HG03442 (cell line): ENCODE measurements around the gene CCDC68.

Experiments
- ATAC-seq: cut with Tn5 transposase; IDR thresholded peaks from one replicate; pipeline ENCODE4 v1.9.1; 2021; ENCODE audit warnings: mild to moderate bottlenecking, moderate library complexity; ENCODE audit not compliant: unreplicated experiment

CCDC68 gene

GRCh38 chr18:54961868-54962267 lies 2.6 kb upstream of the CCDC68 start:
- ATAC-seq = no peak

DNA sequence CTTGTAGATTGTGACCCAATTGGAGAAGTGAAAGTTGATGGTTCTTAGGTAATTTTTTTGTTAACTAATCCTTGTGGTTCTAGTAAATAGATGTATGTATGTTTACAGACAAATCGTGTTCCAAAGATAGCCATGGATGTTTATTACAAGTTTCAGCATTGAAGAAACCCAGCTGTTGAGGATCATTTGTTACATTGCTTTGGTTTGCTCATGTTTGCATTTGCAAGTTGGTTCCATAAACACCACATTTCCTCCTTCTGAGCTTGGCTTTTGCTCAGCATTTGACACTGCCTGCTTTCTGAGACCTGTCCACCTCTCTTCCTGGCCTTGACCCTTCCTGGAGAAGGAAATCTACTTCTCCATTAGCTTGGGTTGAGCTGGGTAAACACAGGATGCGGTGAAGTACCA lies 1.8 kb upstream of the CCDC68 start:
- ATAC-seq = no peak

- no peak for ATAC-seq
Observed at GRCh38 chr18:54960197-54960596, 936 bp upstream of the CCDC68 start.

GRCh38 chr18:54957996-54958395 lies 1.3 kb downstream of the CCDC68 start:
- no peak for ATAC-seq

DNA sequence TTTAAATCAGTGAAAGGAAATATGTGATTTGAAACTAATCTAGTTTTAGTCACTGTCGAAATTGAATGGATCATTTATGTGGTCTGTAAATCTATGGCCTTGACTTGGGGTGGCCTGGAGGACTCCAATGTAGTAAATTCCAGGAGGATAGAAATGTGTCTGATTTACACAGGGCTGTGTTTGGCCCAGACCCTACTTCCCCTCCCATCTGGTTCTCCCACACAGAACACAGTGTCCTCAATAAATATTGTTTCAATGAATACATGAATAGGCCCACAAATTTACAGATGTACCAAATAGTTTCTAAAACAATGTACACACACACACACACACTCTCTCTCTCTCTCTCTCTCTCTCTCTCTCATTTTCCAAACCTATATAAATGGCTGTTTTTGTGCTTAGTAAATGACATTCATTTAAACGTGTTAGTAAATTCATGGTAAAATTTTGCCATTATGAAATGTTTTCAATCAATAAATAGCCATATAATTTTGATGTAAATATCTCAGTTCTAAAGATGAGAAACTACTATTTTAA lies 1.9 kb downstream of the CCDC68 start:
- no peak for ATAC-seq

DNA sequence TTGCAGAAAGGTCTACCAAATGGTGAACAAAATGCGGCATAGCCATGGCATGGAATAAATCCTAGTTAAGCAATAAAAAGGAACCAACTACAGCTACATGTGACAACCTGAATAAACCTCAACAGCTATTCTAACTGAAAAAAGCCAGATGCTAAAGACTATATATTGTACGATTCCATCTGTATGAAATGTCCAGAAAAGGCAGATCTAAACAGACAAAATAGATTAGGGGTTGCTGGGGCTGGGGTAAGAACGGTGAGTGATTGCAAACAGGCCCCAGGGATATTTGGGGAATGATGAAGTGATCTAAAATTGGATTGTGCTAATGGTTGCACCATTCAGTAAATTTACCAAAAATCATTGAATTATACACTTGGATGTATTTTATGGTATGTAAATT lies 2.8 kb downstream of the CCDC68 start:
- ATAC-seq = no peak

DNA sequence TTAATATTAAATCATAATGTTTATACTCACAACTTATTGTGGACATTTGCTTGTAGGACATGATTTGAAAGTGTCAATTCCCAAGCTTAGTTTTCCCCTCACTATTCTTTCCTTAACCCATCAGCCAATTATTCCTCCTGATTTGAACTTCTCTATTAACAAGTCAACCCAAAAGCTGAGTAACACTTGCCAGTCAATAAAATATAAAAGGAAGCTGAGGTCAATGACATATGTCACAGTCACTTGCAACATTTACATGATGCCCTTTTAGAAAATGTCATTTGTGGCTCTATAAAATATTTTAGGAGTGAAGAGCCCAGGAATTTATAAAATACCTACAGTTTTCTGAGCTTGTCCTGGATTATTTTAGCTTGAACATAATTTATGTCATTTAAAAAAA lies 7.2 kb downstream of the CCDC68 start:
- no peak for ATAC-seq

DNA sequence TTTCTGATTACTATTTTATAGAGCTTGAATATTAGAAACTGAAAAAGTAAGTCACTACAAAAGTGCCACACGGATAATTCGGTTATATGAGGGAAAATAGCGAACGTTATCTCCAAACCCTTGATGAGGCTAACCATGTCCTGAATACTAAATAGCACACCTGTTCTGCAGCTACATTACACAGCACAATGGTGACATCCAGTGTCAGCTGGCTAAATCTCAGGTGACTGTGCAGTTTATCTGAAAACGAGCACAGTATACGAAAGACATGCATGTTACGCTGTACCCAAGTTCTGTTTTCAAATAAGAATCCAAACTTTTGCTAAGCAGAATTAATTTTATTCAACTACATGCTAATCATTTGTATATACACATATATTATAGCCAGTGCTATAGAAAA lies 9.0 kb downstream of the CCDC68 start:
- ATAC-seq = no peak

DNA sequence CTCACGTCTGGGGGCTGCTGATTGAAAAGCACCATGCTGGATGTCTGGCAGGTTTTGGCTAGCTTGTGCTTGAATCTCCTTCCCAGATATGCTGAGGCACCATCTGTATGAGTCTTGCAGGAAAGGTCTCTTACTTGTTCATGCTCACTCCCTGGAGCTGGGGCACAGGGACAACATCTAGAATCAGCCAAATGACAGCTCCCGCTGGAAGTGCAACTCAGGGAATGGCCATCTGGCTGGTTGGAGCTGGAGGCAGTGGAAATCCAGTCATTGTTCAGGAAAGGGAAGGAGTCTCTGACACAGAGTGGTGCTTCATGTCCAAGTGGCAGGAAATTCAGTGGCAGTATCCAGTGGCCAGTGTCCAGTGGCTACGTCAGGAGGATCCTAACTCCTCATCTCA lies 9.7 kb downstream of the CCDC68 start:
- ATAC-seq = no peak

DNA sequence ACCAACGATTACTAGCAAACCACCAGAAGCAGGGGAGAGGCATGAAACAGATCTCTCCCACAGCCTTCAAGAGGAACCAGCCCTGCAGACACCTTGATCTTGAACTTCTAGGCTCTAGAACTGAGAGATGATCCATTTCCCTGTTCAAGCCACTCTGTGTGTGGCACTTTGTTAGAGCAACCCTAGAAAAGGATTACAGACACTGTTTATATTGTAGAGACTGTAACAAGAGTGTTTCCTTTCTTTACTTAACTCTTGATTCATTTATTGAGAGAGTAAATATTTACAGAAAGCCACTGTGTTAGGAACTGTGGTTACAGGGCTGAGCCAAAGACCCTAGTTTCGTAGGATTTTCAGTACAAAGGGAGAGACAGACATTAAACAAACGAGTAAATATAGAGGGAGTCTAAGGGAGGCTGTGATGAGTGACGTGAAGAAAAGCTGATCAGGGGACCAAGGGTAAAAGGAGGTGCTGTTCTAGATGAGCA lies 10.9 kb downstream of the CCDC68 start:
- ATAC-seq = no peak

GRCh38 chr18:54947091-54947490 lies 12.2 kb downstream of the CCDC68 start:
- ATAC-seq = no peak

DNA sequence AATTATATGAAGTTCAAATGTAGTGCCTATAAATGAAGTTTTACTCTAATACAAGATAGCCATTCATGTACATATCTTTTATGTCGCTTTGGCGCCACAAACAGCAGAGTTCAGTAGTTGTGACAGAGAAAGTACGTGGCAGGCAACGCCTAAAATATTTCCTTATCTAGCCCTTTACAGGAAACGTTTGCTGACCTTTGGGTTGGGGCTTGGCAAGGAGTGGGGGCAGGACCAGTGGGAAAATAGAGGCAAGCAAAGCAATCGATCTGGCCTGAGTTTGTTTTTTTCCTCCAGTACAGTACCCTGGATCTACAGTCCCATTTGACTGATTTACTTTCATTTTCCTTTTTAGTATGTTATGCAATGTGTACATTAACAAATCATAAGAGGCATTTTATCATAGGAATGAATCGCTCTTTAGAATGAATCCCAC lies 13.1 kb downstream of the CCDC68 start:
- peak; percentile 87 for ATAC-seq

- no peak for ATAC-seq
Observed at GRCh38 chr18:54945576-54946125, 13.6 kb downstream of the CCDC68 start.

GRCh38 chr18:54942569-54942968 lies 16.7 kb downstream of the CCDC68 start:
- ATAC-seq = no peak

GRCh38 chr18:54942144-54942543 lies 17.1 kb downstream of the CCDC68 start:
- no peak for ATAC-seq

DNA sequence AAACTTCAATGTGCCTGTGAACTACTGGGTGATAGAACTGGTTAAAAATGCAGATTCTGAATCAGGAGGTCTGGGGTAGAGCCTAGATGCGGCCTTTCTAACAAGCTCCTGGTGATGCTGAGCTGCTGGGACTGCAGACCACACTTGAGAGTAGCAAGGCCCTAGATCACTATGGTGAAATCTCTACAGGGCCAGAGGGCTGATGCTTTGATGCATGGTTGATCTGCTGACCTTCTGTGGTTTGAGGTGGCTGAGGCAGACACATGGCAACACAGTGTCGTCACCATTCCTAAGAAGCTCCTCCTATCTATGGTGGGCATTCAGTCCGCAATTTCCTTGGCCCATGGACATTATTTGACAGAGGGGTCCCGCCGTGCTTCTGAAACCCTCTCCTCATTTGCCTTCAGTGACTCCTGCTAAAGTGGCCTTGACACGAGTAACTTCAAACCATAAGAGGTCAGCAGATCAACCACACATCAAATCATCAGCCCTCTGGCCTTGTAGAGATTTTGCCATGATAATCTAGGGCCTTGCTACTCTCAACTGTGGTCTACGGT lies 19.8 kb downstream of the CCDC68 start:
- no peak for ATAC-seq

- no peak for ATAC-seq
Observed at GRCh38 chr18:54938506-54938905, 20.8 kb downstream of the CCDC68 start.

GRCh38 chr18:54932472-54932871 lies 26.8 kb downstream of the CCDC68 start:
- ATAC-seq = no peak

GRCh38 chr18:54931152-54931551 lies 28.1 kb downstream of the CCDC68 start:
- no peak for ATAC-seq

DNA sequence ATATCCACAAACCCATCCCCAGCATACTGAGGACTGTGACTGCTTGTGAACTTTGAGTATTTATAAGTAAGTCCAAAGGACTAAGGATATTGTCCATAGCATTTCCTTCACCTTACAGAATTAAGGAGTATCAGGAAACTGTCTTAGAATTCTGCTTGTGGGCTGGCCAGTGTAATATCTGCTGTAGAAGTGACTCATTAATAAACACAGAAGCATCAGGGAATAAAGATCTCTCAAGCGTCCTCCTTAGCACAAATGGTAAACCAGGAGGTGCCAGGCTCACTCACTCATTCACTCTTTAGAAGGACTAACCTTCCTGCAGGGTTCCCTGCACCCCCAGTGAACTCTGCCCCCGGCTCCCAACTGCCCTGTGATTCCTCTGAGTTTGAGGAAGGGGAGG lies 31.0 kb downstream of the CCDC68 start:
- ATAC-seq = no peak

- no peak for ATAC-seq
Observed at GRCh38 chr18:54926593-54927325, 32.5 kb downstream of the CCDC68 start.

- no peak for ATAC-seq
Observed at GRCh38 chr18:54924948-54925347, 34.3 kb downstream of the CCDC68 start.
